Astrocyte (in vitro differentiated cells and primary cell): Measurements from ENCODE around the gene NPHP4.

Experiments
- CTCF ChIP-seq: IDR thresholded peaks from 2 replicates; pipeline ENCODE4 v1.5.1; 2011; ENCODE audit warnings: low read depth, mild to moderate bottlenecking, inconsistent platforms, low read length, moderate library complexity; ENCODE audit not compliant: insufficient read depth
- EZH2 ChIP-seq: IDR thresholded peaks from 2 replicates; pipeline ENCODE4 v1.6.1; 2012; ENCODE audit warnings: mild to moderate bottlenecking, low read length, inconsistent platforms; ENCODE audit not compliant: insufficient read depth

DNA sequence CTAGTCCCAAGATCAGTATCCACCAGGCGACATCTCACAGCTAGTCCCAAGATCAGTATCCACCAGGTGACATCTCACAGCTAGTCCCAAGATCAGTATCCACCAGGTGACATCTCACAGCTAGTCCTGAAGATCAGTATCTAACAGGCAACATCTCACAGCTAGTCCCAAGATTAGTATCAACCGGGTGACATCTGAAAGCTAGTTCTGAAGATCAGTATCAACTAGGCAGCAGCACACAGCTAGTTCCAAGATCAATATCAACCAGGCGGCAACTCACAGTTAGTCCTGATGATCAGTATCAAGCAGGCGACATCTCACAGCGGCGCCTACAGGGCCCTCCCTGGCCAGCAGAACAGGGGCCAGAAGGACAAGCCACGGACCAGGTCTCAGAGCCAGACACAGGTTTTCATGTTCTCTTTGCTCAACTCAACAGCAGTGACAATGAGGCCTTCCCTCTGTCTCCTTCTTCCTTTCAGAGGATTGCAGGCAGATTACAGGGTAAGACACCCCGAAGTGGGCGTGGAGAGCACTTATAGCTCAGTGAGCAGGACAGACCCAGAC, 32.5 kb downstream of the NPHP4 start:
- TF ChIP-seq EZH2 (no peak), CTCF (no peak)
